SJCRH30 (cell line): ENCODE results near the gene CDC42EP4. TPM values are rescaled to one million over a fixed set of nuclear protein-coding genes. Genes with fewer than 3 reads are reported as not detected.
"Not testable (repeated sequence)": the region's sequence is repeated elsewhere in the genome, so short reads cannot be mapped to it uniquely, and the experiment has no call there.

Experiments used
- DNase-seq, 2 experiments: peaks; one replicate each; pipeline ENCODE4 v3.0.0-alpha.2; 2015 to 2020
- H3K27ac ChIP-seq: fragments of 250-450 bp; sonication (Bioruptor Pico); 2 replicates; pipeline ENCODE4 v1.5.1; 2020; ENCODE audit warnings: mild to moderate bottlenecking, moderate library complexity
- H3K27me3 ChIP-seq: fragments of 250-450 bp; sonication (Bioruptor Pico); 2 replicates; pipeline ENCODE4 v1.5.1; 2020; ENCODE audit warnings: mild to moderate bottlenecking, moderate library complexity
- H3K36me3 ChIP-seq: fragments of 250-450 bp; sonication (Bioruptor Pico); 2 replicates; pipeline ENCODE4 v1.5.1; 2020; ENCODE audit warnings: mild to moderate bottlenecking, moderate library complexity
- H3K4me1 ChIP-seq: fragments of 250-450 bp; sonication (Bioruptor Pico); 2 replicates; pipeline ENCODE4 v1.5.1; 2020; ENCODE audit warnings: mild to moderate bottlenecking, moderate library complexity
- H3K4me3 ChIP-seq: fragments of 250-450 bp; sonication (Bioruptor Pico); 2 replicates; pipeline ENCODE4 v1.5.1; 2020; ENCODE audit warnings: mild to moderate bottlenecking, moderate library complexity
- H3K9me3 ChIP-seq: fragments of 250-450 bp; sonication (Bioruptor Pico); replicated peaks from 2 replicates; pipeline ENCODE4 v1.5.1; 2020; ENCODE audit warnings: mild to moderate bottlenecking, moderate library complexity
- total RNA-seq: library from RNA; depleted of rRNA; stranded (reverse); fragments of >200 nt; shearing (Covaris generic); gene quantifications from 2 replicates; pipeline ENCODE4 v1.2.3, GENCODE V29; 2014

CDC42EP4 gene
- total RNA-seq, 1 experiment from 2014 or later = 21.7 TPM

- Histone ChIP-seq H3K27me3 (peaks cover 2% of the 10 kb centered on the region; the same call in 1 of the 2 replicates), H3K9me3 (no peaks in the 10 kb centered on the region), H3K36me3 (no peaks in the 10 kb centered on the region), H3K4me1 (peaks cover 9% of the 10 kb centered on the region), H3K4me3 (no peak overlapping the region), H3K27ac (no peak overlapping the region)
- DNase-seq = no peak
Measured at GRCh38 chr17:73336408-73337329, 24.9 kb upstream of the CDC42EP4 start.

GRCh38 chr17:73335591-73336407, 24.0 kb upstream of the CDC42EP4 start:
- no peak for DNase-seq
- Histone ChIP-seq H3K4me1 (peaks cover 4% of the 10 kb centered on the region), H3K9me3 (no peaks in the 10 kb centered on the region), H3K36me3 (no peaks in the 10 kb centered on the region), H3K27me3 (peaks cover 5% of the 10 kb centered on the region; the same call in 1 of the 2 replicates), H3K4me3 (no peak overlapping the region), H3K27ac (no peak overlapping the region)

- Histone ChIP-seq H3K9me3 (no peaks in the 10 kb centered on the region), H3K27me3 (peaks cover 5% of the 10 kb centered on the region; the same call in 1 of the 2 replicates), H3K27ac (no peak overlapping the region), H3K36me3 (no peaks in the 10 kb centered on the region), H3K4me3 (no peak overlapping the region), H3K4me1 (no peaks in the 10 kb centered on the region)
- DNase-seq = no peak
Measured at GRCh38 chr17:73334771-73335513, 23.1 kb upstream of the CDC42EP4 start.

GRCh38 chr17:73333445-73333844, 21.6 kb upstream of the CDC42EP4 start:
- H3K4me3 ChIP-seq, H3K9me3 ChIP-seq, H3K4me1 ChIP-seq, H3K36me3 ChIP-seq, DNase-seq, H3K27me3 ChIP-seq, H3K27ac ChIP-seq: not testable (repeated sequence)

GRCh38 chr17:73331060-73331459, 19.3 kb upstream of the CDC42EP4 start:
- Histone ChIP-seq H3K4me1 (no peaks in the 10 kb centered on the region), H3K9me3 (no peaks in the 10 kb centered on the region), H3K36me3 (no peaks in the 10 kb centered on the region), H3K4me3 (no peak overlapping the region), H3K27ac (no peak overlapping the region), H3K27me3 (peaks cover 9% of the 10 kb centered on the region; the same call in 1 of the 2 replicates)
- DNase-seq = no peak

GRCh38 chr17:73327676-73328075, 15.9 kb upstream of the CDC42EP4 start:
- DNase-seq = no peak
- Histone ChIP-seq H3K9me3 (no peaks in the 10 kb centered on the region), H3K4me1 (peaks cover 7% of the 10 kb centered on the region; the same call in 1 of the 2 replicates), H3K36me3 (no peaks in the 10 kb centered on the region), H3K27me3 (peaks cover 27% of the 10 kb centered on the region), H3K27ac (no peak overlapping the region), H3K4me3 (no peak overlapping the region)

- no peak for DNase-seq
- Histone ChIP-seq H3K36me3 (no peaks in the 10 kb centered on the region), H3K4me3 (no peak overlapping the region), H3K27ac (no peak overlapping the region), H3K27me3 (peaks cover 23% of the 10 kb centered on the region), H3K9me3 (no peaks in the 10 kb centered on the region), H3K4me1 (peaks cover 7% of the 10 kb centered on the region; the same call in 1 of the 2 replicates)
Measured at GRCh38 chr17:73325527-73325842, 13.7 kb upstream of the CDC42EP4 start.

GRCh38 chr17:73324711-73325526, 13.1 kb upstream of the CDC42EP4 start:
- no peaks in the 10 kb centered on the region for H3K36me3 ChIP-seq
- H3K27me3 ChIP-seq = peaks cover 23% of the 10 kb centered on the region
- peaks cover 7% of the 10 kb centered on the region; the same call in 1 of the 2 replicates for H3K4me1 ChIP-seq
- H3K9me3 ChIP-seq = no peaks in the 10 kb centered on the region
- H3K27ac ChIP-seq = no peak overlapping the region
- DNase-seq = no peak
- H3K4me3 ChIP-seq = no peak overlapping the region

GRCh38 chr17:73324160-73324475, 12.3 kb upstream of the CDC42EP4 start:
- H3K36me3 ChIP-seq = no peaks in the 10 kb centered on the region

GRCh38 chr17:73323409-73324159, 11.8 kb upstream of the CDC42EP4 start:
- Histone ChIP-seq H3K9me3 (no peaks in the 10 kb centered on the region), H3K36me3 (no peaks in the 10 kb centered on the region), H3K4me3 (no peak overlapping the region), H3K27me3 (peaks cover 23% of the 10 kb centered on the region), H3K4me1 (peaks cover 7% of the 10 kb centered on the region; the same call in 1 of the 2 replicates), H3K27ac (no peak overlapping the region)
- no peak for DNase-seq

More at GRCh38 chr17:73324160-73324475, 12.3 kb upstream of the CDC42EP4 start:
- Histone ChIP-seq H3K27ac (no peak overlapping the region), H3K4me3 (no peak overlapping the region), H3K4me1 (peaks cover 7% of the 10 kb centered on the region; the same call in 1 of the 2 replicates), H3K9me3 (no peaks in the 10 kb centered on the region), H3K27me3 (peaks cover 23% of the 10 kb centered on the region)
- no peak for DNase-seq

GRCh38 chr17:73320601-73321264, 8.9 kb upstream of the CDC42EP4 start:
- H3K9me3 ChIP-seq = no peaks in the 10 kb centered on the region
- no peak for DNase-seq
- H3K27ac ChIP-seq = no peak overlapping the region
- no peak overlapping the region for H3K4me3 ChIP-seq
- H3K27me3 ChIP-seq = peaks cover 19% of the 10 kb centered on the region
- peaks cover 7% of the 10 kb centered on the region; the same call in 1 of the 2 replicates for H3K4me1 ChIP-seq
- H3K36me3 ChIP-seq = no peaks in the 10 kb centered on the region

GRCh38 chr17:73319766-73320165, 8.0 kb upstream of the CDC42EP4 start:
- no peaks in the 10 kb centered on the region for H3K9me3 ChIP-seq
- H3K36me3 ChIP-seq = no peaks in the 10 kb centered on the region
- no peak overlapping the region for H3K4me3 ChIP-seq
- H3K27me3 ChIP-seq = peaks cover 9% of the 10 kb centered on the region
- DNase-seq = no peak
- peaks cover 14% of the 10 kb centered on the region; the same call in 1 of the 2 replicates for H3K4me1 ChIP-seq
- H3K27ac ChIP-seq = no peak overlapping the region

- H3K27ac ChIP-seq = no peak overlapping the region
- H3K9me3 ChIP-seq = no peaks in the 10 kb centered on the region
- peak; percentile 35 to 60 for DNase-seq
- peaks cover 5% of the 10 kb centered on the region; the same call in 1 of the 2 replicates for H3K27me3 ChIP-seq
- H3K36me3 ChIP-seq = no peaks in the 10 kb centered on the region
- H3K4me1 ChIP-seq = peaks cover 13% of the 10 kb centered on the region; the same call in 1 of the 2 replicates
- H3K4me3 ChIP-seq = no peak overlapping the region
Measured at GRCh38 chr17:73318836-73319235, 7.0 kb upstream of the CDC42EP4 start.
